ENCODE measurements around the gene WSB2.

The WSB2 gene

DNA sequence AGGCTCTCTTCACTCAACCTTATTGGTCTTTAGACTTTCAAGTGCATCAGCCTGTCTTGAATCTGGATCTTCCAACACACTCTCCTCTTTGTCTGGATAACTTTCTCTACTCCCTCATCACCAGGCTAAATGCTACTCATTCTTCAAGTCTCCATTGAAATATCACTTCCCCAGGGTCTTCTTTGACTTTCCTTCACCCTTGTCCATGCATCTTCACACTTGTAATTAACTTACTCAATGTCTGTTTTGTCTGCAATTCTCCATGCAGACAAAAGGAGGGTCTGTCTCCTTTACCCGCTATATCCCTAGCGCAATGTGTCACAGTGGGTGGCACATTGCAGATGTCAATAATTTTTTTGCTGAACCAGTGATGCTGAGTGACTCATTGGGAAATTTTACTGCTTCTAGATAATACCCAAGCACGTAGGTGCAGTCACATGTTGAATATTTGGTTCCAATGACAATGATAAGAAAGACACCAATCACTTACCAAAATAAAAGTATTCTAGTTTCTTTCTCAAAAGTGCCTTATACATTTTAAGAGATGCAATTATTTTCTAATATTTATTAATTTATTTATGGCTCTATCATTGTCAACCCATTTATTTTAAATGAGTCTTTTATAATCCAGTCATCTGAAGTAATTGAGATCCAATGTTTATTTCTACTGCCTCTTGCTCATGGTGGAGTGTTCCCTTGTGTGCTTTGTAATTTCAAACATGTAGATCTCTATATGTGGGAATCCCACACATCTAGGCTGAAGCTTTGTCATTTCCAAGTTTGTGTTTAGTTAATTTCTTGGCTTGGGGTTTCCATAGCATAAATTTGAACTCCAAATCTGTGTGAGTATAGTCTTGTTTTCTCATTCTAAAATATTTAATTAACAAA, 66.2 kb downstream of the WSB2 start:
- no peak for DNase-seq (ENCODE audit: low read depth, low spot score)

GRCh38 chr12:117986705-117987469, 74.1 kb downstream of the WSB2 start:
- DNase-seq (ENCODE audit: low read depth, low spot score): no peak

DNA sequence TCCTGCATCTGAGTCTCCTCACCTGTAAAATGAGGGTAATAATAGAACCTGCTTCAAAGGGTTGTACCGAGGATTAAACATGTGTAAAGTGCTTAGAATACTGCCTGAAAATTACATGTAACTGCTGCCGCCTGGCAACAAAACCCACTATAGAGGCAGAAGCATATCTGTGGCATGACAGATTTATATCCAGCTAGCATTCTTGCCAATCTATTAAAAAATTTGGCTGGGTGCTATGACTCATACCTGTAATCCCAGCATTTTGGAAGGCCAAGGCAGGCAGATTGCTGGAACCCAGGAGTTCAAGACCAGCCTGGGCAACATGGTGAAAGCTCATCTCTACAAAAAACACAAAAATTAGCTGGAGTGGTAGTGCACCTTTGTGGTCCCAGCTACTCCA, 75.8 kb downstream of the WSB2 start:
- DNase-seq (ENCODE audit: low read depth, low spot score): no peak
